ENCODE data around the gene OARD1.
A peak's percentile ranks its signal among the peaks of the same experiment; 100 is the strongest.

The OARD1 gene

DNA sequence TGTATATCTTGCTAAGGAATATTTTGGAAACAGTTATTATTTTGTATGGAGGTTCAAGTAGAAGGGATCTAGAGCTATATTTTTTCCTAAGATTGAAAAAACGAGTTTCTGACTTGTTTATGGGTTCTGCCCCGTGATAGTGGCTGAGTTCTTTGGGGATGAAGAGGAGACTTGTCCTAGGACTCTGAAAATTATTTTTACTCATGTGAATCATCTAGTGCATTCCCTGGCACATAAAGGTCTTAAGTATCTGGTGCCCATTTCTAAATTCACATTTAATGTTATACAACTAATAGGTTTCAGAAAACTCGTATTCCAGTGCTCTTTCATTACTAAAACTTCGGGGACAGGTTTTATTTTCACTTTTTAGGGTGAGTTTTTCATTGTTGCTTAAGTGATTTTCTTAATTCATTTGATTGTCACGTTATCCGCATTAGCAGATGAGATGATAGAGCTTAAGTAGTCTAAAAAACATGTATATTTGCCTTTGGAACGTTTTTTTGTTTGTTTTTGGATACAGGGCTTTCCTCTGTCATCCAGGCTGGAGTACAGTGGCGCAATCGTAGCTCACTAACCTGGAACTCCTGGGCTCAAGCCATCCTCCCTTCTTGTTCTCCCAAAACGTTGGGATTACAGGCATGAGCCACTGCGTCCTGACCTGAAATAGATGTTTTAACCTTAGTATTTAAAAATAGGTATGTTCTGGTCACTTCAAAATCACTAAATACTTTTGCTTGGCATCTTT lies 2.7 kb upstream of the OARD1 start:
- no peak for DNase-seq (ENCODE audit: low read depth)

DNA sequence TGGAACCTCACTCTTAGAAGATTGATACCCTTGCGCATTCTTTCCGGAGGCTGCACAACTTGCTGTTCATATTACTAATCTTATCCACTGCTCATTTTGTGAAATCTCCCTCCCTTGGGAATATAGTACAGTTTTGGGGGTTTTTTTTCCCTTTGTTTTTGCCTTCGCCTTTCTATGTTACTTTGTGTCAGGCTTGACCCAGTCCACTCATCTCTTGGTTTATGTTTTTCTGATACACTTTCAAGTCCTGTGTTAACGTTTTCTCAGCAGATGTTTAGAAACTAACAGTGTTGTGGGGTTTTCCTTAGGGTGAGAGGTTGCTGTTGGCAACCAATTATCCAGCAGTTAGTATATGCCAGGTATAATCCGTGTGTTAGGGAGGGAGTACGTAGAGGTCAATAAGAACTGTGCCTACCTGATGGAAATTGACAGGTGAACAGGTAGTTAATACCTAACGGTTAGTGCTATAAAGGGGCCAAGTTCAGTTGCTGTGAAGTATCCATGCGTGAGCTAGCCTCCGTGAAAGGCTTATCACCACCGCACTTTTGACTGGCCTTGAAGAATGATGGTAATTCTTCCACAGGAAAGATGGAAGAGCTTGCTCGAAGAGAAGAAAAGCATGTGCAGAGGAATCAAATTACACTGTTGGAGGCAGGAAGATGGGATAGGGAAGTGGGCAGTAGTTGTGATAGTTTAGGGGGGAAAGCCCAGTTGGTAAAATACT lies 2.0 kb upstream of the OARD1 start:
- no peak for DNase-seq (ENCODE audit: low read depth)

DNA sequence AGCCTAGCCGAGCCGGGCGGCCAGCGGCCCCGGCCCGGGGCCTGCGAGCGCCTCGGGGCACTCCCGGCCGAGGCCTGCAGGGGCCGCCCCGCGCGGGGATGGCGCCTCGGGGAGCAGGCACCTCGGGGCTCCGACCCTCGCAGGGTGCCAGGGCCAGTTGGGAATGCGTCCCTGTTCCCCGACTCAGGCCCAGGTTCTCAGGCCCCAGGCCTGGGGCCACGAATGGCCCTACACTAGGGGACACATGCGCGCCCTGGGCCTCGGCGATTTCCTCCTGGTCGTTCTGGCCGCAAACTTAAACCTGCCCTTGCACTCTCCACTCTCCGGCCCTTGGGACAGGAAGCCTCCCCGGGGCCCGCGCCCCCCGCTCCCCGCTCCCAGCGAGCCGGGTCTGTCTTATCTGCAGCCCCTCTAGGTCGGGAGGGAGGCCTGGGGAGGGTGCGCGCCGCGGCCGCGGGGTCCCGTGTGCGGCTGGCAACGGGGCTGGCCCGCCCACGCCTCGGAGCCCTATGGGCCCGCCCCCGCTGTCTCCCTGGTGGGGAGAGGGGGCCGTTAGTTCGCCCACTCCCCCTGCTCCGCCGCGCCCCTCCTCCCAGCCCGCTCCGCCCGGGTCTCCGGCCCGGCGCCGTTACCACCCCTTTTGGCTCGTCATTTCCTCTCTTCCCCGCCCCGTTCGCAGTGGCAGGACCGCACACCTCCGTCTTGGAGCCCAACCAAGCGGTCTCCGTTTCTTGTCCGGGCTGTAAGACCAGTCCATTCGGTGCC lies 1.2 kb upstream of the OARD1 start:
- peak; percentile 75 for DNase-seq (ENCODE audit: low read depth)

DNA sequence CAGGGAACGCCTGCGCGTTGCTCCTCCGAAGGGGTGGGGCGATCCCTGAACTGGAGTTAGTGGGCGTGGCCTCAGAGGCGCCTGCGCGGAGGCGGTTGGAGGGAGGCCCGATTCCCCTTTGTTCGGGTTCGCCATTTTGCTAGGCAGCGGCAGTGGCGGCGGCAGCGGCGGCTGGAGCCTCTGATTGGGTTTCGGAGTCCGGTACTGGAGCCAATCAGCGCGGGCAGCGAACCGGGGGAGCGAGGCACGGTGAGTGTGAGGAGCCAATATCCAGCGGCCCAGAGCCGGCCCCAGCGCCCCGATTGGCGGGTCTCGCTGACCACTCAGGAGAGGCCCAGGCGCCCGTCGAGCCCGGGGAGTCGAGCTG lies 663 bp upstream of the OARD1 start, which contains the start of gene NFYA:
Gene NFYA (plus strand): TSS at position 139 of the 367 bp plus-strand sequence. CDS start 6,116 bp downstream, outside the sequence.
- peak; percentile 100 for DNase-seq (ENCODE audit: low read depth)

DNA sequence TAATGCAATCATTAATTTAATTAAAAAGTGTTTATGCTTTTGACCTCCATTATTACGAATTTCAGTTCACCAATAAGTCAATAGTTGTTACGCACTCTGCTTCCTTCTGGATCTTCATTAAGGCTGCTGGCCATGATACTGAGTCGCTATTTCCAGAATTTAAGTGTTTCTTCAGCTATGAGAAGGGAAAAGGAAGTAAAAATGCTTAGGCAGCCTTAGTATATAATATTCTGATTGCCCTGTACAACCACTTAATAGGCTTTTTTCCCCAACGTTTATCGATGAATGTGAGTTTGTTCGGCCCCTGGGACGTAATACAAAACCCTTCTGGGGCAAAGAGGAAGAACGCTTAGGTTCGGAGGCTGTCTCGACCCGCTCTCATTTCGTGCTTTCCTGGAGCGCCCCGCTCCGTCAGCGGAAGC lies 644 bp downstream of the OARD1 start:
- no peak for DNase-seq (ENCODE audit: low read depth)

DNA sequence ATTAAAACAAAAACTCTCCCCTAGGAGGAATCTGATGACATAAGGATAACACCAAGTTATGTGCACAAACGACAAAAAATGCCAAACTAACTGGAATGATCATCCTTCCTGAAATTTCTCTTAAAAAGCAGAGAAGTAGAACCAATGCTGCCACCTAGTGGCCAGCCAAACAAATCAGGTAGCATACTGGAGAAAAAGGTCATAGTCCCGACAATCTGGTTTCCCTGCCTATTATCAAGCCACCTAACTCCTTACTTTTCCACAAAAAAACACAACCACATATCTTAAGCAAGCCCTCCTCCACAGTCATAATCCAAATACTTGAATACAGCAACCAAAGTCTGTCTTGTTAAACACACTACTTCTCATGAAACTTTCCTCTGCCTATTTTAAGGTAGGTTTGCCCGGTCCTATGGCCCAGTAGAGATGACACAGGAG lies 5.3 kb downstream of the OARD1 start:
- peak; percentile 37 for DNase-seq (ENCODE audit: low read depth)

DNA sequence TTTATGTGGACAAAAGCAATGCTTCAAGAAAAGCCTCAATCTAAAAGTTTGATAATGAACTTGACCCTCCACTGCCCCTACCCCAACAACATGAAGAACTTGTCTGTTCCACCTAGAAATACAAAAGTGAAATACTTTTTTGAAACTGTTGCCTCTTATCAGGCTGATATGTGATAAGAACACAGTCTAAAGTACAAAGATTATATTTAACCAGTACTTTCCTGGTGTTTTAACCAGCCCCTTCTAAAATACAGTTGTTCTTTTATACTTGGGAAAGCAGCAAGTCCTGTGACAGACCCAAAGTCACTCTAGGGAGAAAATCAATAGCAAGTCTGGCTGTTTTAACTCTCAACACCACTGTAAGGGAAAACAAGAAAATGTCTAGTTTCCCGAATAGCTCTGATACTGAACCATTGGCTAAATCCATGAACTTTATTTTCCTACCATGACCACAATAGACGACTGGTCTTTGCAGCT lies 6.6 kb downstream of the OARD1 start:
- no peak for DNase-seq (ENCODE audit: low read depth)

DNA sequence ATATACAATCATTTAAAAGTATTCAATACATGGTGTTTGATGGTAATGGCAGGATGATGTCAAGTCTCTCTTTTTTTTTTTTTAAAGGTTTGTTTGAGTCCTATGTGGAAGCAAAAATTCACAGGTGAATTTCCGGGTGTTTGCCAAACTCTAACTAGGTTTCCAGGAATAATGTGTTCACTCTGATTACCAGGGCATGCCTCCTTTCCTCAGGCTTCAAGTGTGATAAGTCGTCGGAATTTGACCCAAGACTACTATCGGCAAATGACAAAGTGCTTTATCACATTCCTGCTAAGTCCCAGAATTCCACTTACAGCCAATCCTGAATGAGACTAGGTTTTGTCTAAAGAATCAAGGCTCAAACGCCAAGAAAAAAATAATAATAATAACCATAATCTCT lies 7.3 kb downstream of the OARD1 start:
- no peak for DNase-seq (ENCODE audit: low read depth)

DNA sequence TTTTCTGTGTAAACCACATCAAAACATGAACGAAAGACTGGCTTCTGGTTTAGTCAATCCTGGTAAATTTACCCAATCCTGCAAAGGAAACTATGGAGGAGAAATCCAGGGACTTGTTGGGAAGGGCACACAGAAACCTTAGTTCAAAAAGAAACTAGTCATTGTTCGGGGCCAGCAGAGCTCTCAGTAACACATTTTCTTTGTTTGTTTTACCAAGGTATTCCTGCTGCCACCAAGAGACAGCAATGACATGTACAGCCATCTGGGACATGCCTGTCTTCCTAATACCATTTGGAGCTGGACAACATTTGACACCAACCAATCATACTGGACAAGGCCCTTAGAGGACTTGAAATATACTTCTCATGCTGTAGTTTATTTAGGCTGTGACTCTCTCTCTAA lies 8.3 kb downstream of the OARD1 start:
- DNase-seq (ENCODE audit: low read depth) = no peak

DNA sequence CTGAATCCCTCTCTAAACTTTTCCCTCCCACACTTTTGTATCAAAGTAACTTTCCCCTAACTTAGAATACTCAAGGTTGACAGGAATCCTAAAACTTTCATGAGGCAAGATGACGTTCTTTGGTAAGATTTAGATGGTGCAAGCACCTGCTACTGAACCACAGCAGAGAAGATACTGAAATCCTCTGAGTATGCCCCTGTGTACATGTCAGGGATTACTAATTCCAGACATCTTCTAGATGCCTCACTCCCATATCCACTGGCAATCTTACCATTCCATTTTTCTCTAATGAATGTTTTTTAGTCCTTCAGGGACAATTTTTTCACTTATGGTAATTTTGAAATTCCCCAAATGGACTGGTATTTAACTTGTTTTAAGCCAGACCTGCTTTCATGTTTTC lies 10.1 kb downstream of the OARD1 start:
- DNase-seq (ENCODE audit: low read depth) = no peak

DNA sequence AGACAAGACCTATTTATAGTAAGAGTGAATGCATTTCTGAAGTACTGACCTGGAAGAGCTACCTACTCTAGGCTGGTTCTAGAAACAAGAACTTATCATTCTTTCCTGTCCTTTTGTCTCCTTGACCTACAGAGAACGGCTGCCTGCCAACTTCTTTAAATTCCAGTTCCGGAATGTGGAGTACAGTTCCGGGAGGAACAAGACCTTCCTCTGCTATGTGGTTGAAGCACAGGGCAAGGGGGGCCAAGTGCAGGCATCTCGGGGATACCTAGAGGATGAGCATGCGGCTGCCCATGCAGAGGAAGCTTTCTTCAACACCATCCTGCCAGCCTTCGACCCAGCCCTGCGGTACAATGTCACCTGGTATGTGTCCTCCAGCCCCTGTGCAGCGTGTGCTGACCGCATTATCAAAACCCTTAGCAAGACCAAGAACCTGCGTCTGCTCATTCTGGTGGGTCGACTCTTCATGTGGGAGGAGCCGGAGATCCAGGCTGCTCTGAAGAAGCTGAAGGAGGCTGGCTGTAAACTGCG lies 10.9 kb downstream of the OARD1 start:
- DNase-seq (ENCODE audit: low read depth) = no peak

DNA sequence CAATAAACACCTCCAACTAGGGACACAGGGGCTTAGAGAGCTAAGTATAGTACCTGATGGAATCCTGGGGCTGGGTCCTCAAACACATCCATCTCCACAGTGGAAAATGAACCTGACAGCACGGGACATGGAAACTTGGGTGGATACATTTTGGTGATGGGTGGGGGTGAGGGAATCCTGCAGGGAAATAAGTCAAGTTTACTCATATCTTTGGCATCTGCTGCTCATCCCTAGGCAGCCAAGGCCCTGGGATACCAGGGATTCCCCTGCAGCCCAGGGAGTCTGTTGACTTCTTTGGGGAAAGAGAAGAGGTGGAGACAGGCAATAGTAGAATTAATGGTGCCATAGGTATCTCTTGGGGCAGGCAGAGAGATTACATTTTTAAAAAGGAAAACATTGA lies 12.6 kb downstream of the OARD1 start:
- DNase-seq (ENCODE audit: low read depth) = no peak

DNA sequence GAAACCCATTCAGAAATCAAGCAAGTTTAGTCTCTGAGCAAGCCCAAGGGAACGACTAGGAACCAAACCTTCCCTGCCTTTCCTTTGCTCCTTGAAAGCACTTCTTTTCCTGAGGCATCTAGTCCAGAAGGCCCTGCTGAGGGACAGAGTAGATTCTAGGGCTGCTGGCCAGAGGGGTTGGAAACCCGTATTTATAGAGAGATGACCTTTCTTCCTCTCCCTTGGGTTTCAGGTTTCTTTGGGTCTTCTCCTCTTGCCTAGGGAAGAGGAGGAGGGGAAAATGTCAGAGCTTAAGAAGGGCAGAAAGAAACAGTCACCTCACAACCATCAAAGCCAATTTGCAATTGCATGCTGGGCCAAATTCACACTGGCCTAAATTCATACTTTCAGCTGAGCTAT lies 13.4 kb downstream of the OARD1 start:
- DNase-seq (ENCODE audit: low read depth) = no peak

DNA sequence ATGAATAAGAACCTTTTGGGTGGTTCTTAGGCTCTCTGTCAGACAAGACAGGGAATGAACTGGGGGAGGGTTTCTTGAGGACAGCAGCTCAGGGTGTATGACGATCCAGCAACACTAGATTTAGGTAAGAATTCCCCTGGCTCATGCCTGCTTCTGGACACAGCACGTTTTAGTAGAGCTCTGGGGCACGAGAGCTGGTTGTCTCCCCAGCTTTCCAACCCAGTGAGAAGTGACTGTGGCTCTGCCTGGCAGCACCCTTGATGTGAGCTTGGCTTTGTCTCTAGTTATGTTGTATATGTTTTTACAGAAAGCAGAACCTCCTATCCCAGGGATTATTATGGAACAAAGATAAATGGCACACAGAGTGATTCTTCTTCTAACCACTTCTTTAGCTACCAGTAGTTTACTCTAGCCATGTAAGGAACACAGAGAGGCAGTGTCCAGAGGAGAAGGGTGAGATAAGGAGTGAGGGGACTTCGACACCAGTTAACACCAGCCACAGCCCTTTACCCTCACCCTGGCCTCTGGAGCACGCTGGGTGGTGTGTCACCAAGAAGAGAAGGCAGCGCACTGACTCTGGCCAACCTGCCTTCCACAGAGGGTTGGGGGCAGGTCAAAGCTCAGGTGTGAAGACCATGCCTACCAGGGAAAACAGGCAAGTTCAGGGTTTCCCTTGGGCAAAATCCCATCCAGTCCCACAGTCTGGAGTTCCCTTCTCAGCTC lies 15.2 kb downstream of the OARD1 start:
- DNase-seq (ENCODE audit: low read depth) = no peak

DNA sequence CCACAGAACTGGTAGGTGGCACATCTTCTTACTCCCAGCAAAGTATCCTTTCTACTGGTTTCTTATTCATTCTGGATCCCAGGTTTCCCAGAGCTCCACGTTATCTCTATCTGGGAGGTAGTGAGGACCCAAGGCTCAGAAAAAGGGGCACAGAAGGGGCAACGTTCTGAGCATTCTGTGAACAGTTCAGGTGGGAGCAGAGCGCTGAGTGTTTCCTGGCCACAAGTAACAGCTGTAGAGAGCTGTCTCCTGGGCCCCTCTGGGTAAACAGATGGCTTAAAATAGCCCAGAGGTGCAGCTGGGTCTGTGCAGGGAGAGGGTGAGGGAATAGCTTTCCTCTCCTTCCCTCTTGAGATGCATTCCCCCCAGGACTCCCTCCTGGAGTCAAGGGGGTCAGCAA lies 17.0 kb downstream of the OARD1 start:
- DNase-seq (ENCODE audit: low read depth) = no peak

DNA sequence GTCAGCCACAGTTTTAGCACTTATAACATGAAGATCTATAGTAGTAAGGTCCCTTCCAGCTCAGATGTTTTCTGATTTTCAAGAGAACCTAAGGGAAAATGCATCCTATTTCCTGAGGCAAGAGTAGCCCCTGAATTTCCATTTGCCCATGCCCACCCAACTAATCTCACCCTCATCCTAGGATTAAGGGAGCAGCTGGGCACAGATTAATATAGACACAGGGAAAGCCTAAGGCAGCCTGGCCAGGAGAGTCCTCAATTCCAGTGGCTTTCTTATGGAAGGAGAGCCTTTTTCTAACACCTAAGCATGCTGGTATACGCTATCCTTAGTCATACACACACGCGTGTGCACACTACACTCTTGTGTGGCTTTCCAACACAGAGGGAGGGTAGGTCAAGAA lies 17.6 kb downstream of the OARD1 start:
- no peak for DNase-seq (ENCODE audit: low read depth)

DNA sequence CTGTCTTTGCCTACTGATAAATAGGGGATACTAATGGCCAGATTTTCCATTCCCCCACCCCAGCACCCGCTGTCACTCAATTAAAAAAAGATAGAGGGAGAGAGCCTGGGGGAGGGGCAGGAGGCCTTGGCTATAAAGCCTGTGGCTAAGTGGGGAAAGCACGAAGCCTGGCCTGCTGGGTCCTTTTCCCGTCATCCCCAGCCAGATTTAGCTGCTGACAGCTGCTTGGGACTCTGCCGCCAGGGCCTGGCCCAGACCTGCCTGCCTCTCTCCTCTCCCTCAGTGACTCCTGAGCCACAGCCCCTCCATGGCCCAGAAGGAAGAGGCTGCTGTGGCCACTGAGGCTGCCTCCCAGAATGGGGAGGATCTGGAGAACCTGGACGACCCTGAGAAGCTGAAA lies 19.1 kb downstream of the OARD1 start, which contains the start of gene APOBEC2:
Gene APOBEC2 (plus strand): TSS at position 162 of the 400 bp plus-strand sequence. CDS start 146 bp downstream, at position 308.
- no peak for DNase-seq (ENCODE audit: low read depth)

DNA sequence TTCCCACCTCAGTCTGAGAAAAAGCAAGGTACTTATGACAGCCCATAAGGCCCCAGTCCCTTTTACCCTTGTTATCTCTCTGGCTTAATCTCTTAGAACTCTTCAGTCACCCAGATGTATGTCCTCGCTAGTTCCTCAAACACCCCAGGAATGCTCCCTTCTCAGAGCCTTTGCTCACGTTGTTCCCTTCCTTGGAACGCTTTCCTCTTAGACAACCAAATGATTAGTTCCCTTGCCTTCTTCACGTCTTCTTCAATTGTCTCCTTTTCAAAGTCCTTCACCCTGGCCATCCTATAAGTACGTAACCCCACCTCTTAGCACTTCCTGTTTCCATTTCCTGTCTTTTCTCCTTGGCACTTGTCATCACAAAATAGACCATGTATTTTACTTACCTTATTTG lies 20.3 kb downstream of the OARD1 start:
- no peak for DNase-seq (ENCODE audit: low read depth)

DNA sequence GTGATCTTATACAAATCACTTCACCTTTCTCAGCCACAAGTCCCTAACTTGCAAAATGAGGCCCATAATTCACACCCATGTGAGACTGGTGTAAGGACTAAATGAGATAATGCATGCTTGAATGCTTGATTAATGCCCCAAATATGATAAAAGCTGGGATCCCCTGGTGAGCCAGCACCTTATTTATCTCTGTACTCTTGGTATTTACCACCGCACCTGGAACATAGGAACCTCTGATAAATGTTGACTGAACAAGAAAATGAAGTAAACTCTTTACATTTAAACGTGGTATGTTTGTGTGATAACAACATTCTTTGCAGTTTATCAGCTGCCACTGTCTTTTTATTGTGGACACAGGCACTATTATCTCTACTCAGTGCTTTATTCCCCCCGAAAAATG lies 21.6 kb downstream of the OARD1 start:
- DNase-seq (ENCODE audit: low read depth) = no peak

DNA sequence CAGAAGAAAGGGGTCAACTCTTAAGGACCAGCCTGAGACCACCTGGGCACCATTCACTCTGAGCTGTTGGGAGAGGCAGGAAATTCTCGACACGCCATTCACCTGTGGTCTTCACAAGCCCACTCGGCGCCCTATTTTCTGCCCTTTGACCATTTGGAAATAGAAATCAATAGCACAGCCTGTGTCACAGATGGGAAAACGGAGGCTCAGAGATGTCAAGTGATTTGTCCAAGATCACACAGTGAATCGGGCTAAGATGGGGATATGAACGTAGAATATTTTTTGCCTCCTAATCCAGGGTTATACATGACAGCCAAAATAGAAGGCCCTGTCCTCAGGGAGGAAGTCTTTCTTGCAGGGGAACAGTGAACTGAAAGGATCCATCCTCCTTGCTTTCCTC lies 22.2 kb downstream of the OARD1 start:
- no peak for DNase-seq (ENCODE audit: low read depth)

DNA sequence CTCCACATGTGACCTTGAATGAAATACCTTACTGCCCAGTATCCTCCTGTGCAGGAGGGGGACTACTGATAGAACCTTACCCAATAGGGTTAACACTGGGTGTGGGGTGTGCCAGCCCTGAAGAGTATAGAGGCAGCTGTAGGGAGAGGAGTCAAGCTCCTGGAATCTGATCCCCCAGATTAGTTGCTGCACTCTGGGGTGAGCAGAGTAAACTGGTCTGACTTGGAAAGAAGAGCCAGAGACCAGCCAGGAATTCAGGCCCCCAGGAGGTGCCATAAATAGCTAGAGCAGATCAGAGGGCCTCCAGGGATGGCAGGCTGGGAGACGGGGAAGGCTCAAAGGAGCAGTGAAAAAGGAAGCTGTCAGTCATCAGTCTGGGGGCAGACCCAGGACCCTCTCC lies 22.6 kb downstream of the OARD1 start:
- no peak for DNase-seq (ENCODE audit: low read depth)

Data from activated T-cell treated with anti-CD3 and anti-CD28 coated beads for 48 hours (primary cell).